Measurements from ENCODE around the gene CNST.

DNA sequence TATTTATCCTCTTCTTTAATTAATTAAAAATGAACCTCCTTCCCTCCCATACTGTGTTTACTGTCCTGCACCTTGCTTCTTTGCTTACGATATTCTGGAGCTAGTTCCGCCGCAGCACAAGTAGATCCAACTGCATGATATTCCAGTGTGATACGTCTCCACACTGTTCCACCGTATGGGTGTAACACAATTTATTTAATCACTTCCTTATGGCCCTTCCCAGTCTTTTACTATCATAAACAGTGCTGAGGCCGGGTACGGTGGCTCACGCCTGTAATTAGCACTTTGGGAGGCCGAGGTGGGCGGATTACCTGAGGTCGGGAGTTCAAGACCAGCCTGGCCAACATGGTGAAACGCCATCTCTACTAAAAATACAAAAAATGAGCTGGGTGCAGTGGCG lies 25.7 kb downstream of the CNST start:
- no peak for TF ChIP-seq EZH2phosphoT487 (IDR thresholded peaks at IDR 0.05; ENCODE audit: borderline replicate concordance, low read depth, low read length)
- TF ChIP-seq, protein P1, sequence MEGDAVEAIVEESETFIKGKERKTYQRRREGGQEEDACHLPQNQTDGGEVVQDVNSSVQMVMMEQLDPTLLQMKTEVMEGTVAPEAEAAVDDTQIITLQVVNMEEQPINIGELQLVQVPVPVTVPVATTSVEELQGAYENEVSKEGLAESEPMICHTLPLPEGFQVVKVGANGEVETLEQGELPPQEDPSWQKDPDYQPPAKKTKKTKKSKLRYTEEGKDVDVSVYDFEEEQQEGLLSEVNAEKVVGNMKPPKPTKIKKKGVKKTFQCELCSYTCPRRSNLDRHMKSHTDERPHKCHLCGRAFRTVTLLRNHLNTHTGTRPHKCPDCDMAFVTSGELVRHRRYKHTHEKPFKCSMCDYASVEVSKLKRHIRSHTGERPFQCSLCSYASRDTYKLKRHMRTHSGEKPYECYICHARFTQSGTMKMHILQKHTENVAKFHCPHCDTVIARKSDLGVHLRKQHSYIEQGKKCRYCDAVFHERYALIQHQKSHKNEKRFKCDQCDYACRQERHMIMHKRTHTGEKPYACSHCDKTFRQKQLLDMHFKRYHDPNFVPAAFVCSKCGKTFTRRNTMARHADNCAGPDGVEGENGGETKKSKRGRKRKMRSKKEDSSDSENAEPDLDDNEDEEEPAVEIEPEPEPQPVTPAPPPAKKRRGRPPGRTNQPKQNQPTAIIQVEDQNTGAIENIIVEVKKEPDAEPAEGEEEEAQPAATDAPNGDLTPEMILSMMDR (conservative IDR thresholded peaks at IDR 0.05; ENCODE audit: low read length), result no peak

All from OCI-LY7 (cell line).